T-cell (primary cell): ENCODE measurements around the gene MAP2K5. TPM values are rescaled to one million over a fixed set of nuclear protein-coding genes. Genes with fewer than 3 reads are reported as not detected.

ENCODE experiments used
- ATAC-seq, 4 experiments: fragments of 200-7000 bp in 3 of 4; fragments of 150-1000 bp in 1 of 4; cut with Tn5 transposase; replicated peaks in 1 of 4; 1 replicate in 3 of 4; 2 replicates in 1 of 4; pipeline ENCODE4 v1.10.0; 2021; ENCODE audit warnings: moderate library complexity in 3 of 4, mild to moderate bottlenecking in 2 of 4, moderate number of reproducible peaks in 1 of 4
- CTCF ChIA-PET, 2 donors: fragments of 300-600 bp; sonication (Branson Sonifier 250); formaldehyde crosslinking; loops; one replicate each; lab custom pipeline; 2022; ENCODE audit warnings: antibody characterized with exemption in 2 of 2; lab: Charles Lee
- POLR2A ChIA-PET, 2 donors: fragments of 300-600 bp; sonication (Branson Sonifier 250); formaldehyde crosslinking; loops; one replicate each; lab custom pipeline; 2022; ENCODE audit warnings: antibody characterized with exemption in 2 of 2; lab: Charles Lee
- DNase-seq, 35 experiments: peaks; one replicate each; pipeline versions ENCODE4 v3.0.0 to v3.0.0-alpha.2; 2013 to 2023
- H3K27ac ChIP-seq: one replicate; pipeline ENCODE4 v1.5.1; 2013; ENCODE audit warnings: low read length
- H3K27me3 ChIP-seq, 2 experiments: replicated peaks in 1 of 2; 1 replicate in 1 of 2; 2 replicates in 1 of 2; pipeline versions ENCODE4 v1.6.1 to v1.7.0; 2013; ENCODE audit warnings: low read length in 1 of 2, mixed read lengths in 1 of 2; ENCODE audit not compliant: control insufficient read depth in 2 of 2, insufficient read depth in 2 of 2; ENCODE audit errors: extremely low read depth in 1 of 2
- H3K36me3 ChIP-seq, 2 donors: 1 replicate in 1 of 2; 2 replicates in 1 of 2; pipeline versions ENCODE4 v1.6.1 to v1.7.0; 2013; ENCODE audit warnings: low read length in 1 of 2; ENCODE audit not compliant: control insufficient read depth in 2 of 2, insufficient read depth in 1 of 2; ENCODE audit errors: extremely low read depth in 1 of 2
- H3K4me1 ChIP-seq, 2 experiments: 1 replicate in 1 of 2; 2 replicates in 1 of 2; pipeline versions ENCODE4 v1.6.1 to v1.7.0; 2013; ENCODE audit warnings: low read length in 2 of 2, mixed read lengths in 1 of 2; ENCODE audit not compliant: insufficient read depth in 2 of 2, control insufficient read depth in 1 of 2; ENCODE audit errors: extremely low read depth in 1 of 2
- H3K4me3 ChIP-seq, 2 donors: 1 replicate in 1 of 2; 2 replicates in 1 of 2; pipeline versions ENCODE4 v1.5.1 to v1.7.0; 2013; ENCODE audit warnings: mild to moderate bottlenecking in 2 of 2, low read length in 1 of 2, moderate library complexity in 1 of 2; ENCODE audit not compliant: control insufficient read depth in 1 of 2; ENCODE audit errors: extremely low read depth in 1 of 2
- H3K9me3 ChIP-seq: 2 replicates; pipeline ENCODE4 v1.7.0; 2013
- H3K27ac Mint-ChIP-seq, 2 donors: one replicate each; pipeline ENCODE4 v1.8.0; 2020 to 2021; ENCODE audit warnings: mild to moderate bottlenecking in 2 of 2, mixed read lengths in 2 of 2
- H3K27me3 Mint-ChIP-seq, 2 donors: one replicate each; pipeline ENCODE4 v1.8.0; 2021 to 2022; ENCODE audit warnings: mixed read lengths in 2 of 2
- H3K36me3 Mint-ChIP-seq: one replicate; pipeline ENCODE4 v1.8.0; 2021; ENCODE audit warnings: mixed read lengths
- H3K4me1 Mint-ChIP-seq, 3 donors: one replicate each; pipeline ENCODE4 v1.8.0; 2020 to 2022; ENCODE audit warnings: mixed read lengths in 3 of 3, mild to moderate bottlenecking in 1 of 3
- H3K4me3 Mint-ChIP-seq, 3 donors: one replicate each; pipeline ENCODE4 v1.8.0; 2020 to 2022; ENCODE audit warnings: mild to moderate bottlenecking in 3 of 3, mixed read lengths in 3 of 3, moderate library complexity in 3 of 3
- H3K9me3 Mint-ChIP-seq, 3 donors: one replicate each; pipeline ENCODE4 v1.8.0; 2020 to 2022; ENCODE audit warnings: mixed read lengths in 3 of 3
- WGBS: methylation state at CpG from one replicate; pipeline ENCODE4 v1.1.5; 2013; ENCODE audit warnings: missing lambda C conversion rate; ENCODE audit not compliant: insufficient coverage; 5-methylcytosine and 5-hydroxymethylcytosine counted together
- total RNA-seq, 35 experiments: library from RNA in 6 of 35; stranded (reverse) in 6 of 35; fragments of 120-200 nt in 1 of 35; gene quantifications; one replicate each; pipeline versions ENCODE4 v1.2.1 to v1.2.4 and lab custom pipeline; 2013 to 2026

Gene MAP2K5
- total RNA-seq, 5 donors from 2014 or later (not counting 1 experiment from before 2014, with no cell fraction given): 24.5 to 35.5 (median 28.5) TPM

DNA sequence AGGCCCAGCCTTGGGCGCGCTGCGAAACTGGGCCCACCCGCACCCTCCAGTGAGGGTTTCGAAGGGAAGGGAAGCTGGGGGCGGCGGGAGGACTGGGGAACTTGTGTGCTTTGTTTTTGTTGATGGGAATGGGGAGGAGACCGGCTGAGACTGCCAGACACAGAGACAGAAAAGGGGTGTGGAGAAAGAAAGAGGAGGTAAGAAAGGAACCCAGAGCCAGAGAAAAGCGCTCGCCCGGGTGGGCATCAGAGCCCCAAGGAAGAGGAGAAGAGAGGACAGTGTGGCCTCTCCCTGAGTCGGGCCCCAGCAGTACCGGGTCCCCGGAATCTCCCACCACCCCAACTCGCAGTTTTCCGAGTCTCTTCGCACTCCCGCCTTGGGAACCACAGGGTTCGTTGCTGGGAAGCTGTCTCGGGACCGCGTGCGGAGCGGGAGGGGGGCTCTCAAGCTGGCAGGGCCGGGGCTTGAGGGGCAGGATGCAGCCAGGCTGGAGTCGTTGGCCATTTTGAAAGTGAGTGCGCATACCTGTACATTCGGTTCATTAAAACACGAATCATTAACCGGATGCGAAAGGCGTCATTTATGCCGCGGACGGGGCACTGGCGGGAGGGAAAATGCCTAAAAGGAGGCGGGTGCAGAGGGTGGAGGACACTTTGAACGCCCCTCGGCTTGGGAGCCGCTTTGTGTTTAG lies 285.9 kb downstream of the MAP2K5 start:
- Histone ChIP-seq H3K4me3 (peak overlapping the region in 1 of 2 donors; percentile 59), H3K4me1 (peaks cover 15 to 68% of the 10 kb centered on the region in 2 experiments), H3K9me3 (no peaks in the 10 kb centered on the region), H3K27ac (no peak overlapping the region), H3K27me3 (peaks cover 14 to 93% of the 10 kb centered on the region in 2 experiments), H3K36me3 (no peaks in the 10 kb centered on the region)
- ChIA-PET POLR2A (no interaction called here), CTCF (no interaction called here)
- WGBS: 9% methylated on average over 28 of the region's 40 CpGs
- Mint-ChIP-seq H3K4me1 (peaks cover 39 to 55% (median 52%) of the 10 kb centered on the region in 3 donors), H3K4me3 (peak overlapping the region; percentile 39 to 75 (median 49)), H3K27me3 (peaks cover 53 to 73% of the 10 kb centered on the region in 2 donors), H3K9me3 (no peaks in the 10 kb centered on the region), H3K36me3 (no peaks in the 10 kb centered on the region), H3K27ac (peak overlapping the region in 1 of 2 donors; percentile 23)
- no peak for ATAC-seq
- DNase-seq: peak in 1 of 35 experiments; percentile 17

DNA sequence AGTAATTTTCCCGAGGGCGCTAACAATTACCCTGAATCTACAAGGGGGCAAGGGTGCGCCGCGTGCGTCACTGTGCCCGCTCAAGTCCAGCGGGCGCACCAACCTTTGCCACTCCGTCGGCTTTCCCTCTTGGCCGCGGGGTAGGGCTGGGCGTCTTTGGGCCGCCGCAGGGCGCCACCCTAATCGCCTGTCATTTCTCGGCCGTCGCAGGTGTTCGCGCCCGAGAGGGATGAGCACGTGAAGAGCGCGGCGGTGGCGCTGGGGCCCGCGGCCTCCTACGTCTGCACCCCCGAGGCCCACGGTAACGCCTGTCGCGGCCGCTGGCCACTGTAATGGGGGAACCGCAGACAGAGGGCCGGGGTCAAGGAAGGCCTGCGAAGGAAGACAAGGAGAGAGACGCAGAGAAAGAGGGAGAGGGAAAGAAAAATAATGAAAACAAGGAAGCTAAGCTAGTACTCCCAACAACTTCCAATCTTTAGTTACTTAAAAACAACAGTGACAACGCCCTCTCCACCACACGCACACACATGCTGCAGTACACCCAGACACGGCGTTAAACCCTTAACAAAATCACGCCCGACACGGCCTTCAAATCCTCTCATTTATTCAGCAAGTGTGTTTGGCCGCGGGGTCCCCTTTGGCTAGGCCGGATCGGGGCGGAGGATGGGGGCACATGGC lies 286.6 kb downstream of the MAP2K5 start:
- H3K27me3 Mint-ChIP-seq: peaks cover 53 to 73% of the 10 kb centered on the region in 2 donors
- POLR2A ChIA-PET: no interaction called here

DNA sequence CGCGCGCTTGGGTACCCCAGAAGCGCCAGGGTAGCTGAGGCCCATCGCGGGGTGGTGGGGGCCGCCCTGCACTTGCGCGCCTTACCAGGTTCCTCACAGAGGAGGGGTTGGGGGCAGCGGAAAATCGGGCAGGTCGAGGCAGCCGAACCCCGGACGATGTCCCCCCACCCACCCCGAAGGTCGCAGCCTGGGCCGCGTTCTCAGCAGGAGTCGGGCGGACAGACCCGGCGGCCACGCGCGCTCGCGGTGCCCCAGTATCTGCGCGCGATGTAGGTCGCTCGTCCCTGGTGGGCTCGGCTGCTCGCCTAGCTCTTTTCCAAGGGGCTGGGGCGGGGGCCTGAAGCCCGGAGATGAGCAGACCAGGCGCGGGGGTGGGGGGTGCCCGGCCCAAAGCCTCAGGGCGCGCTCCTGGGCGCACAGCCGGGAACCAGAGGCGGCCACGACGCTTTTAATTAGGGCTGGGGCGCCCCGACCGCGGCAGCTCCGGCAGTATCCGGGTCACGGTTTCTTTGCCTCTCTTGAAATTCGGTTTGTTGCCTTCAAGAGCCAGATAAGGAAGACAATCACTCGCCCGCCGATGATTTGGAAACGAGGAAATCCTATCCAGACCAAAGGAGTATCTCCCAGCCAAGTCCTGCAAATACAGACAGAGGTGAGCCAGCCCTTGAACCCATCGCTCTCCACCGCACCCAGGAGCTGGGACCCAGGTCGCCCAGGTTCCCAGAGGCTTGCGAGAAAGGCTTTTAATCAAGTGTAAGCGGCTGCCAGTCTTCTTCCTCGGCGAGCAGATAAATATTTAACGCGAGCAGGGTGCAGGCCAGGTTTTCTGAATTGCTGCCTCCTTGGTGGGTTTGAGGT lies 287.4 kb downstream of the MAP2K5 start:
- WGBS: 12% methylated on average over 46 of the region's 68 CpGs
- Mint-ChIP-seq H3K27me3 (peaks cover 53 to 72% of the 10 kb centered on the region in 2 donors), H3K4me1 (peaks cover 42 to 53% (median 52%) of the 10 kb centered on the region in 3 donors), H3K4me3 (peak overlapping the region in 1 of 3 donors; percentile 75), H3K36me3 (no peaks in the 10 kb centered on the region), H3K27ac (peak overlapping the region in 1 of 2 donors; percentile 21), H3K9me3 (no peaks in the 10 kb centered on the region)
- POLR2A ChIA-PET: no interaction called here
- Histone ChIP-seq H3K27ac (no peak overlapping the region), H3K4me3 (peak overlapping the region in 1 of 2 donors; percentile 59), H3K4me1 (peaks cover 21 to 69% of the 10 kb centered on the region in 2 experiments), H3K36me3 (no peaks in the 10 kb centered on the region), H3K27me3 (peaks cover 10 to 93% of the 10 kb centered on the region in 2 experiments), H3K9me3 (no peaks in the 10 kb centered on the region)
- CTCF ChIA-PET: interaction anchor here in 1 of 2 donors (0.7 kb wide), 1 partner anchor 1032 kb away, joined by 4 read pairs; no protein-coding TSS in a partner anchor
- no peak for ATAC-seq
- peak in 1 of 35 experiments; percentile 11 for DNase-seq

More for the DNA sequence above, 286.6 kb downstream of the MAP2K5 start:
- peak overlapping the region in 2 of 3 donors; percentile 9 to 75 for H3K4me3 Mint-ChIP-seq
- Histone ChIP-seq H3K36me3 (no peaks in the 10 kb centered on the region), H3K27ac (no peak overlapping the region), H3K4me3 (peak overlapping the region in 1 of 2 donors; percentile 59), H3K9me3 (no peaks in the 10 kb centered on the region), H3K4me1 (peaks cover 20 to 69% of the 10 kb centered on the region in 2 experiments), H3K27me3 (peaks cover 14 to 93% of the 10 kb centered on the region in 2 experiments)
- WGBS: 16% methylated on average over 39 of the region's 54 CpGs
- CTCF ChIA-PET: interaction anchor here in 1 of 2 donors (0.7 kb wide), 1 partner anchor 1031 kb away, joined by 4 read pairs; no protein-coding TSS in a partner anchor
- no peaks in the 10 kb centered on the region for H3K9me3 Mint-ChIP-seq
- ATAC-seq (no peak), DNase-seq (peak in 1 of 35 experiments; percentile 25)
- peaks cover 39 to 54% (median 51%) of the 10 kb centered on the region in 3 donors for H3K4me1 Mint-ChIP-seq
- H3K27ac Mint-ChIP-seq: no peak overlapping the region
- H3K36me3 Mint-ChIP-seq: no peaks in the 10 kb centered on the region

DNA sequence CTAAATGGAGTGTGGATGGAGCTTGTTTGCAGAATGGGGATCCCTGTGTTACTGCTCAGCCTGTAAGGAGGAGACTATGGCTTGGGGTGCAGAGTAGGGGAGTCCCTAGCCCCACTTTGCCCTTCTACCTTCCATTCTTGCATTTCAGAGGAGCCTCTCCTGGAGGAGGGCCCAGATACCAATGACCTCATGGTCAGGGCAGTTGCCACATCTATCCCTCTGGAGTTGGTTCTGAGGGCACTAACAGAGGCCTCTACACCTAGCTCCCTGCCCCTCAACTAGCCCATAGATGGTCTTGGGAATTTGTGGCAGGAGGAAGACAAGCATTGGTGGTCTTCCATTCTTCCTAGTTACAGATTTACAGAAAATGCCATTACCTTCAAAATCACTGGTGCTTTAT lies 288.9 kb downstream of the MAP2K5 start:
- no peak for DNase-seq
- peaks cover 13 to 92% of the 10 kb centered on the region in 2 experiments for H3K27me3 ChIP-seq
- CTCF ChIA-PET: interaction anchor here in 1 of 2 donors (0.6 kb wide), 1 partner anchor 392 kb away, joined by 5 read pairs; no protein-coding TSS in a partner anchor
- Mint-ChIP-seq H3K4me3 (no peak overlapping the region), H3K9me3 (no peaks in the 10 kb centered on the region), H3K4me1 (peaks cover 46 to 54% (median 48%) of the 10 kb centered on the region in 3 donors), H3K27me3 (peaks cover 50 to 74% of the 10 kb centered on the region in 2 donors), H3K36me3 (no peaks in the 10 kb centered on the region), H3K27ac (no peak overlapping the region)
- no peak overlapping the region for H3K27ac ChIP-seq
- POLR2A ChIA-PET: no interaction called here
- H3K4me1 ChIP-seq: peaks cover 30 to 69% of the 10 kb centered on the region in 2 experiments
- no peak overlapping the region for H3K4me3 ChIP-seq
- no peak for ATAC-seq
- no peaks in the 10 kb centered on the region for H3K9me3 ChIP-seq
- H3K36me3 ChIP-seq: no peaks in the 10 kb centered on the region

DNA sequence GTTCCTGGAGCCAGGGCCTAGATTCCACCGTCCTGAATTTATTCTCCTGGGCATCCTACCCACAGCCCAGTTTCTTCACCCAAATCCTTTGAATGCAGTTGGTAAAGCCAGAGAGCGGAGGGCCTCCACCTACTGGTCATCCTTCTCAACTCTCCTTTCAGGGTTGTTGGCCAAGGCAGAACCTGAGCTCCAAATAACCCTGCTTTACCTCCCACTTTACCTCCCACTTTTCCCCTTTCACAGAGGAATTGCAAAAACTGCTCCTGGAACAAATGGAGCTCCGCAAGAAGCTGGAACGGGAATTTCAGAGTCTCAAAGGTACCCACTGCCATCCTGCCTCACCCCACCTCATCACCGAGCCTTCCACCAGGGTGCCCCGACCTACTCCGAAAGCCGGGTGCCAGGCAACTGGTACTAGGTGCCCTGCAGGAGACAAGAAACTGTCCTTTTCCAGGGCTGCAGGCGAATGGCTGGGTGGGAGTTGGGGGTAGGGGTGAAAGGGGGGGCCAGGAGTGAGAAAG lies 289.6 kb downstream of the MAP2K5 start:
- Mint-ChIP-seq H3K36me3 (no peaks in the 10 kb centered on the region), H3K27me3 (peaks cover 48 to 75% of the 10 kb centered on the region in 2 donors), H3K4me3 (no peak overlapping the region), H3K27ac (no peak overlapping the region), H3K4me1 (peaks cover 49 to 56% (median 49%) of the 10 kb centered on the region in 3 donors), H3K9me3 (no peaks in the 10 kb centered on the region)
- 71% methylated on average over 3 of the region's 9 CpGs for WGBS
- H3K4me1 ChIP-seq: peaks cover 30 to 67% of the 10 kb centered on the region in 2 experiments
- no peak for ATAC-seq
- POLR2A ChIA-PET: no interaction called here
- H3K36me3 ChIP-seq: no peaks in the 10 kb centered on the region
- no peak overlapping the region for H3K4me3 ChIP-seq
- peaks cover 13 to 86% of the 10 kb centered on the region in 2 experiments for H3K27me3 ChIP-seq
- DNase-seq: peak in 1 of 35 experiments; percentile 8
- CTCF ChIA-PET: interaction anchor here in 1 of 2 donors (0.7 to 1.0 kb wide), 3 partner anchors 375 to 584 kb away, joined by 3 to 4 read pairs (median 3); no protein-coding TSS in a partner anchor
- H3K27ac ChIP-seq: no peak overlapping the region
- H3K9me3 ChIP-seq: no peaks in the 10 kb centered on the region
